H1 (cell line): ENCODE results near the gene PRKAR2B. TPM values are rescaled to one million over a fixed set of nuclear protein-coding genes. Genes with fewer than 3 reads are reported as not detected.
A peak's percentile ranks its signal among the peaks of the same experiment; 100 is the strongest.

Experiments
- CTCF ChIA-PET: fragments of 300-600 bp; sonication (Branson Sonifier 250); formaldehyde crosslinking; loops from one replicate; lab custom pipeline; 2021; ENCODE audit not compliant: partially characterized antibody; lab: Charles Lee
- POLR2A ChIA-PET: fragments of 300-600 bp; sonication (Branson Sonifier 250); formaldehyde crosslinking; loops from one replicate; lab custom pipeline; 2021; ENCODE audit warnings: inconsistent platforms; ENCODE audit not compliant: partially characterized antibody; lab: Charles Lee
- DNase-seq, 2 experiments: peaks; one replicate each; pipeline versions ENCODE4 v3.0.0 to v3.0.0-alpha.2; 2010 to 2022; ENCODE audit warnings: low spot score in 2 of 2, low read depth in 1 of 2, mixed read lengths in 1 of 2
- FAIRE-seq: peaks from 2 replicates; lab custom pipeline; 2011; peaks lifted over from hg19 to GRCh38; lab: Jason Lieb, UNC
- H2AFZ ChIP-seq: 2 replicates; pipeline ENCODE4 v1.8.1; 2012; ENCODE audit warnings: low read length, inconsistent platforms
- H2AK5ac ChIP-seq: 2 replicates; pipeline ENCODE4 v1.6.1; 2013; ENCODE audit warnings: low read depth, low read length
- H2BK120ac ChIP-seq: replicated peaks from 2 replicates; pipeline ENCODE3; 2013; ENCODE audit warnings: low read depth, low read length, inconsistent platforms
- H2BK12ac ChIP-seq: 2 replicates; pipeline ENCODE4 v1.6.1; 2013; ENCODE audit warnings: low read depth, low read length
- H2BK15ac ChIP-seq: 2 replicates; pipeline ENCODE4 v1.6.1; 2013; ENCODE audit warnings: low read length
- H2BK20ac ChIP-seq: 2 replicates; pipeline ENCODE4 v1.6.1; 2013; ENCODE audit warnings: low read length
- H2BK5ac ChIP-seq: 2 replicates; pipeline ENCODE4 v1.6.1; 2013; ENCODE audit warnings: low read depth, low read length
- H3K14ac ChIP-seq: 2 replicates; pipeline ENCODE4 v1.6.1; 2013; ENCODE audit warnings: inconsistent platforms; ENCODE audit not compliant: insufficient read length
- H3K18ac ChIP-seq: 2 replicates; pipeline ENCODE4 v1.6.1; 2013; ENCODE audit warnings: low read length; ENCODE audit errors: extremely low read depth
- H3K23ac ChIP-seq: 2 replicates; pipeline ENCODE4 v1.6.1; 2013; ENCODE audit warnings: inconsistent platforms; ENCODE audit not compliant: insufficient read length
- H3K23me2 ChIP-seq: 2 replicates; pipeline ENCODE4 v1.6.1; 2013; ENCODE audit warnings: low read depth, low read length
- H3K27ac ChIP-seq: 2 replicates; pipeline ENCODE4 v1.6.1; 2011; ENCODE audit warnings: low read depth, low read length, inconsistent platforms
- H3K27me3 ChIP-seq, 4 experiments: replicated peaks in 1 of 4; 1 replicate in 1 of 4; 2 replicates in 3 of 4; pipeline versions ENCODE4 v1.6.1 to v1.8.1; 2011 to 2013; ENCODE audit warnings: low read length in 3 of 4, mild to moderate bottlenecking in 3 of 4, inconsistent platforms in 2 of 4, mixed read lengths in 2 of 4, moderate library complexity in 1 of 4; ENCODE audit not compliant: control insufficient read depth in 3 of 4, insufficient read depth in 3 of 4; ENCODE audit errors: extremely low read depth in 1 of 4
- H3K36me3 ChIP-seq, 4 experiments: 2 replicates each; pipeline versions ENCODE4 v1.6.1 to v1.8.1; 2011 to 2013; ENCODE audit warnings: mild to moderate bottlenecking in 4 of 4, low read length in 3 of 4, moderate library complexity in 2 of 4, control low read depth in 1 of 4, inconsistent platforms in 1 of 4; ENCODE audit not compliant: insufficient read depth in 4 of 4, control insufficient read depth in 2 of 4
- H3K4ac ChIP-seq: replicated peaks from 2 replicates; pipeline ENCODE3; 2013; ENCODE audit warnings: low read length, low read depth, mixed read lengths, inconsistent platforms; ENCODE audit not compliant: insufficient read length
- H3K4me1 ChIP-seq, 4 experiments: replicated peaks in 1 of 4; 1 replicate in 1 of 4; 2 replicates in 3 of 4; pipeline versions ENCODE4 v1.6.1 to v1.8.1; 2011 to 2013; ENCODE audit warnings: low read length in 3 of 4, inconsistent platforms in 2 of 4, mixed read lengths in 1 of 4; ENCODE audit not compliant: insufficient read depth in 4 of 4, control insufficient read depth in 3 of 4
- H3K4me2 ChIP-seq, 2 experiments: 2 replicates each; pipeline versions ENCODE4 v1.6.1 to v1.8.1; 2011 to 2013; ENCODE audit warnings: low read depth in 2 of 2, low read length in 2 of 2, control low read depth in 1 of 2, inconsistent platforms in 1 of 2, mild to moderate bottlenecking in 1 of 2; ENCODE audit not compliant: insufficient read depth in 1 of 2
- H3K4me3 ChIP-seq, 4 experiments: fragments of 200-600, 300-600 bp in 1 of 4; sonication (generic), shearing (Covaris generic), sonication (Bioruptor Twin) in 1 of 4; 2 replicates each; pipeline versions ENCODE4 v1.5.1 to v1.8.1; 2011 to 2016; ENCODE audit warnings: low read length in 4 of 4, low read depth in 3 of 4, control low read depth in 2 of 4, inconsistent platforms in 2 of 4, mild to moderate bottlenecking in 2 of 4, mixed read lengths in 1 of 4, moderate library complexity in 1 of 4; ENCODE audit not compliant: insufficient read depth in 2 of 4; ENCODE audit errors: extremely low read depth in 1 of 4
- H3K56ac ChIP-seq: replicated peaks from 2 replicates; pipeline ENCODE3; 2013; ENCODE audit warnings: low read depth, mild to moderate bottlenecking, mixed read lengths, low read length, inconsistent platforms; ENCODE audit not compliant: insufficient read length
- H3K79me1 ChIP-seq: 2 replicates; pipeline ENCODE4 v1.6.1; 2013; ENCODE audit warnings: low read depth, low read length, control low read depth
- H3K79me2 ChIP-seq, 2 experiments: 2 replicates each; pipeline versions ENCODE4 v1.6.1 to v1.8.1; 2012 to 2013; ENCODE audit warnings: low read length in 2 of 2, mild to moderate bottlenecking in 2 of 2, inconsistent platforms in 1 of 2; ENCODE audit not compliant: insufficient read depth in 2 of 2, control insufficient read depth in 1 of 2
- H3K9ac ChIP-seq, 4 experiments: replicated peaks in 1 of 4; 1 replicate in 1 of 4; 2 replicates in 3 of 4; pipeline versions ENCODE4 v1.6.1 to v1.8.1; 2011 to 2013; ENCODE audit warnings: low read depth in 3 of 4, low read length in 3 of 4, control low read depth in 2 of 4, mild to moderate bottlenecking in 2 of 4, moderate library complexity in 2 of 4, inconsistent platforms in 1 of 4; ENCODE audit errors: extremely low read depth in 1 of 4
- H3K9me3 ChIP-seq, 2 experiments: 2 replicates each; pipeline versions ENCODE4 v1.6.1 to v1.8.1; 2012 to 2013; ENCODE audit warnings: mild to moderate bottlenecking in 2 of 2, moderate library complexity in 2 of 2, control low read depth in 1 of 2, inconsistent platforms in 1 of 2, low read depth in 1 of 2, low read length in 1 of 2, mixed read lengths in 1 of 2; ENCODE audit not compliant: insufficient read depth in 2 of 2
- H4K20me1 ChIP-seq, 2 experiments: replicated peaks in 1 of 2; 2 replicates each; pipeline versions ENCODE3 to v1.8.1; 2011 to 2013; ENCODE audit warnings: inconsistent platforms in 2 of 2, low read length in 2 of 2, mild to moderate bottlenecking in 1 of 2; ENCODE audit not compliant: insufficient read depth in 2 of 2, control insufficient read depth in 1 of 2
- H4K5ac ChIP-seq: 2 replicates; pipeline ENCODE4 v1.6.1; 2013; ENCODE audit warnings: low read length, low read depth, mixed read lengths, inconsistent platforms; ENCODE audit not compliant: insufficient read length
- H4K8ac ChIP-seq: 2 replicates; pipeline ENCODE4 v1.8.0; 2013; ENCODE audit warnings: mild to moderate bottlenecking, moderate library complexity, low read length, inconsistent platforms; ENCODE audit not compliant: insufficient read depth; ENCODE audit errors: extremely low read depth
- H4K91ac ChIP-seq: replicated peaks from 2 replicates; pipeline ENCODE3; 2013; ENCODE audit warnings: low read length, mixed read lengths, inconsistent platforms; ENCODE audit not compliant: insufficient read length
- BRCA1 ChIP-seq: IDR thresholded peaks from 2 replicates; pipeline ENCODE4 v1.6.1; 2012; ENCODE audit warnings: low read depth, low read length, improper control_type of control experiment
- RAD21 ChIP-seq, 2 experiments: IDR thresholded peaks in 1 of 2; conservative IDR thresholded peaks in 1 of 2; 2 replicates each; pipeline ENCODE4 v1.6.1; 2011; ENCODE audit warnings: low read depth in 2 of 2, low read length in 2 of 2, improper control_type of control experiment in 1 of 2, inconsistent platforms in 1 of 2, mild to moderate bottlenecking in 1 of 2, moderate library complexity in 1 of 2
- TEAD4 ChIP-seq: IDR thresholded peaks from 2 replicates; pipeline ENCODE4 v1.6.1; 2012; ENCODE audit warnings: low read depth, low read length, inconsistent platforms, mixed read lengths
- WGBS, 2 experiments: shearing (Covaris generic) in 1 of 2; methylation state at CpG; one replicate each; pipeline versions ENCODE4 v1.1.6 to v1.1.7; 2013 to 2015; ENCODE audit warnings: low lambda C conversion rate in 2 of 2, mixed read lengths in 2 of 2, inconsistent platforms in 1 of 2, low coverage in 1 of 2, missing lambda C conversion rate in 1 of 2; ENCODE audit not compliant: insufficient replicate concordance in 2 of 2, insufficient coverage in 1 of 2, insufficient read length in 1 of 2; ENCODE audit errors: extremely low coverage in 1 of 2, missing lambda C conversion rate in 1 of 2; 5-methylcytosine and 5-hydroxymethylcytosine counted together
- polyA plus RNA-seq, 7 experiments: library from polyadenylated mRNA; depleted of rRNA in 3 of 7; stranded (reverse) in 5 of 7; unstranded in 2 of 7; fragments of >200 nt in 5 of 7; fragments of 200-250 nt in 2 of 7; gene quantifications; 1 replicate in 5 of 7; 2 replicates in 1 of 7; 4 replicates in 1 of 7; pipeline versions ENCODE4 v1.2.1 to v1.2.3, GENCODE V29; 2011 to 2013; ENCODE audit warnings: missing spikeins in 2 of 7, mixed read lengths in 2 of 7
- total RNA-seq: library from RNA; stranded (reverse); fragmentation: NEBNext Ultra II Directional; extraction: Animal tissue kit (Norgen Biotek cat#: 25700); gene quantifications from 2 replicates; pipeline ENCODE4 v1.2.1, GENCODE V29; 2021
- TF ChIP-seq, protein P1 (sequence below), 3 experiments: IDR thresholded peaks; 1 replicate in 2 of 3; 2 replicates in 1 of 3; pipeline versions ENCODE4 v1.5.1 to v1.6.1; 2011; ENCODE audit warnings: low read length in 3 of 3, mild to moderate bottlenecking in 3 of 3, inconsistent platforms in 2 of 3, low read depth in 1 of 3, moderate library complexity in 1 of 3; ENCODE audit not compliant: insufficient read depth in 1 of 3; ENCODE audit errors: control extremely low read depth in 1 of 3

The PRKAR2B gene
- total and polyA plus RNA-seq, 2 of the 8 experiments (the other 6 are each of a cell fraction or from before 2014, with no cell fraction given), result 10.4 to 37.0 TPM

GRCh38 chr7:107047902-107048782, 3.6 kb downstream of the PRKAR2B start:
- Histone ChIP-seq H2BK120ac (no peak overlapping the region), H3K18ac (no peak overlapping the region), H3K27ac (no peak overlapping the region), H3K27me3 (no peaks in the 10 kb centered on the region), H3K9me3 (no peaks in the 10 kb centered on the region; a peak in 1 of 4 replicates), H3K4me1 (peaks cover 2 to 6% (median 5%) of the 10 kb centered on the region in 4 experiments; a peak in 4 of 7 replicates), H2BK15ac (no peak overlapping the region), H3K79me2 (peaks cover 0 to 63% of the 10 kb centered on the region in 2 experiments; a peak in 3 of 4 replicates), H3K56ac (no peak overlapping the region), H3K79me1 (no peaks in the 10 kb centered on the region), H3K9ac (no peak overlapping the region), H2BK12ac (no peak overlapping the region), H3K4ac (no peak overlapping the region), H4K91ac (no peak overlapping the region), H3K23me2 (peaks cover 7% of the 10 kb centered on the region), H3K4me2 (no peak overlapping the region), H4K20me1 (peaks cover 0 to 2% of the 10 kb centered on the region in 2 experiments), H3K14ac (no peak overlapping the region), H4K8ac (no peak overlapping the region), H2AFZ (no peak overlapping the region), H3K36me3 (no peaks in the 10 kb centered on the region), H3K23ac (no peak overlapping the region), H3K4me3 (no peak overlapping the region), H2AK5ac (no peak overlapping the region), H4K5ac (no peak overlapping the region), H2BK20ac (no peak overlapping the region), H2BK5ac (no peak overlapping the region)
- TF ChIP-seq RAD21 (IDR thresholded peaks at IDR 0.05 in 1 of 2, conservative IDR thresholded peaks at IDR 0.05 in 1 of 2; ENCODE audit: low read depth in 2 of 2, low read length in 2 of 2), result peak; percentile 50 to 59
- TF ChIP-seq TEAD4, result no peak
- TF ChIP-seq, protein P1, sequence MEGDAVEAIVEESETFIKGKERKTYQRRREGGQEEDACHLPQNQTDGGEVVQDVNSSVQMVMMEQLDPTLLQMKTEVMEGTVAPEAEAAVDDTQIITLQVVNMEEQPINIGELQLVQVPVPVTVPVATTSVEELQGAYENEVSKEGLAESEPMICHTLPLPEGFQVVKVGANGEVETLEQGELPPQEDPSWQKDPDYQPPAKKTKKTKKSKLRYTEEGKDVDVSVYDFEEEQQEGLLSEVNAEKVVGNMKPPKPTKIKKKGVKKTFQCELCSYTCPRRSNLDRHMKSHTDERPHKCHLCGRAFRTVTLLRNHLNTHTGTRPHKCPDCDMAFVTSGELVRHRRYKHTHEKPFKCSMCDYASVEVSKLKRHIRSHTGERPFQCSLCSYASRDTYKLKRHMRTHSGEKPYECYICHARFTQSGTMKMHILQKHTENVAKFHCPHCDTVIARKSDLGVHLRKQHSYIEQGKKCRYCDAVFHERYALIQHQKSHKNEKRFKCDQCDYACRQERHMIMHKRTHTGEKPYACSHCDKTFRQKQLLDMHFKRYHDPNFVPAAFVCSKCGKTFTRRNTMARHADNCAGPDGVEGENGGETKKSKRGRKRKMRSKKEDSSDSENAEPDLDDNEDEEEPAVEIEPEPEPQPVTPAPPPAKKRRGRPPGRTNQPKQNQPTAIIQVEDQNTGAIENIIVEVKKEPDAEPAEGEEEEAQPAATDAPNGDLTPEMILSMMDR (IDR thresholded peaks at IDR 0.05; ENCODE audit: control extremely low read depth in 1 of 3, insufficient read depth in 1 of 3, low read depth in 1 of 3, low read length in 3 of 3), result peak; percentile 60 to 80 (median 77)
- TF ChIP-seq BRCA1, result no peak
- FAIRE-seq (peak; percentile 89), DNase-seq (peak in 1 of 2 experiments; percentile 69)
- 66% methylated on average over 10 of the region's 10 CpGs; no CpG with 5 or more reads in 1 of the 2 experiments for WGBS, 2 experiments
- ChIA-PET POLR2A (no interaction called here), CTCF (interaction anchor here (0.6 to 4.8 kb wide), 35 partner anchors 8 to 532 kb away, joined by 3 to 40 read pairs (median 5); partner anchors contain the start of gene HBP1)
